HG03039 (cell line): ENCODE data around the gene PRXL2B.

Experiments used
- ATAC-seq: cut with Tn5 transposase; IDR thresholded peaks from one replicate; pipeline ENCODE4 v1.9.1; 2021; ENCODE audit warnings: mild to moderate bottlenecking, moderate library complexity; ENCODE audit not compliant: unreplicated experiment

The PRXL2B gene

GRCh38 chr1:2596530-2597333, 10.2 kb downstream of the PRXL2B start:
- no peak for ATAC-seq

GRCh38 chr1:2597441-2598328, 11.1 kb downstream of the PRXL2B start:
- no peak for ATAC-seq

GRCh38 chr1:2598329-2598931, 11.9 kb downstream of the PRXL2B start:
- ATAC-seq, result no peak

- ATAC-seq, result no peak
These were observed 15.2 kb downstream of the PRXL2B start for GRCh38 chr1:2601721-2602303.

GRCh38 chr1:2602311-2602835, 15.8 kb downstream of the PRXL2B start:
- ATAC-seq, result no peak

- no peak for ATAC-seq
These were observed 16.4 kb downstream of the PRXL2B start for GRCh38 chr1:2602866-2603520.

- ATAC-seq, result no peak
These were observed 17.1 kb downstream of the PRXL2B start for GRCh38 chr1:2603521-2604155.

- no peak for ATAC-seq
These were observed 17.7 kb downstream of the PRXL2B start for GRCh38 chr1:2604156-2604843.

- ATAC-seq, result no peak
These were observed 18.4 kb downstream of the PRXL2B start for GRCh38 chr1:2604844-2605508.

GRCh38 chr1:2605509-2606395, 19.2 kb downstream of the PRXL2B start:
- no peak for ATAC-seq

- no peak for ATAC-seq
These were observed 19.9 kb downstream of the PRXL2B start for GRCh38 chr1:2606396-2606880.

GRCh38 chr1:2606881-2607621, 20.5 kb downstream of the PRXL2B start:
- no peak for ATAC-seq

GRCh38 chr1:2607641-2608091, 21.1 kb downstream of the PRXL2B start:
- no peak for ATAC-seq

GRCh38 chr1:2609319-2610035, 22.9 kb downstream of the PRXL2B start:
- no peak for ATAC-seq

- ATAC-seq, result no peak
These were observed 23.7 kb downstream of the PRXL2B start for GRCh38 chr1:2610036-2610959.
